GM12865 (cell line): Measurements from ENCODE around the gene BPGM.

Experiments
- DNase-seq: peaks from one replicate; pipeline ENCODE4 v3.0.0; 2010; ENCODE audit warnings: low read depth
- H3K4me3 ChIP-seq: 2 replicates; pipeline ENCODE4 v1.5.1; 2011; ENCODE audit warnings: mild to moderate bottlenecking, low read depth, low read length, control low read depth
- CTCF ChIP-seq: IDR thresholded peaks from 2 replicates; pipeline ENCODE4 v1.5.1; 2011; ENCODE audit warnings: low read length, control low read depth, low read depth, inconsistent platforms; ENCODE audit not compliant: insufficient read depth; ENCODE audit errors: missing control alignments

BPGM gene

GRCh38 chr7:134695321-134695860 lies 48.7 kb downstream of the BPGM start:
- DNase-seq = no peak
- no peak for TF ChIP-seq CTCF
- no peak overlapping the region for H3K4me3 ChIP-seq

GRCh38 chr7:134696261-134696660 lies 49.6 kb downstream of the BPGM start:
- no peak overlapping the region for H3K4me3 ChIP-seq
- no peak for TF ChIP-seq CTCF

GRCh38 chr7:134697205-134697886 lies 50.7 kb downstream of the BPGM start:
- TF ChIP-seq CTCF = no peak
- no peak overlapping the region for H3K4me3 ChIP-seq
- DNase-seq = no peak

More at GRCh38 chr7:134696261-134696660, 49.6 kb downstream of the BPGM start:
- DNase-seq = no peak

GRCh38 chr7:134698481-134698880 lies 51.8 kb downstream of the BPGM start:
- H3K4me3 ChIP-seq = no peak overlapping the region
- no peak for DNase-seq
- TF ChIP-seq CTCF = no peak

GRCh38 chr7:134699021-134699818 lies 52.6 kb downstream of the BPGM start:
- no peak overlapping the region for H3K4me3 ChIP-seq
- no peak for TF ChIP-seq CTCF
- no peak for DNase-seq

GRCh38 chr7:134699899-134700298 lies 53.2 kb downstream of the BPGM start:
- no peak for DNase-seq
- no peak for TF ChIP-seq CTCF
- H3K4me3 ChIP-seq = no peak overlapping the region
